Stimulated activated naive CD8-positive, alpha-beta T cell treated with anti-CD3 and anti-CD28 coated beads, Interleukin-15, amount 100 ng/mL, for 72 hours (primary cell): ENCODE measurements around the gene MILR1.
"Not testable (repeated sequence)": the region's sequence is repeated elsewhere in the genome, so short reads cannot be mapped to it uniquely, and the experiment has no call there.

ENCODE experiments used
- ATAC-seq: fragments of 150-1000 bp; cut with Tn5 transposase; 2 replicates; pipeline ENCODE4 v1.10.0; 2021; ENCODE audit warnings: mild to moderate bottlenecking, moderate library complexity
- DNase-seq, 2 donors: peaks; one replicate each; pipeline ENCODE4 v3.0.0; 2021 to 2022
- H3K27ac Mint-ChIP-seq, 2 donors: one replicate each; pipeline ENCODE4 v1.8.0; 2022; ENCODE audit warnings: mild to moderate bottlenecking in 2 of 2, mixed read lengths in 2 of 2, moderate library complexity in 2 of 2
- H3K27me3 Mint-ChIP-seq: one replicate; pipeline ENCODE4 v1.8.0; 2022; ENCODE audit warnings: mixed read lengths
- H3K4me1 Mint-ChIP-seq: one replicate; pipeline ENCODE4 v1.8.0; 2022; ENCODE audit warnings: mild to moderate bottlenecking, mixed read lengths
- H3K4me3 Mint-ChIP-seq, 2 donors: one replicate each; pipeline ENCODE4 v1.8.0; 2022; ENCODE audit warnings: mild to moderate bottlenecking in 2 of 2, mixed read lengths in 2 of 2, moderate library complexity in 1 of 2
- H3K9me3 Mint-ChIP-seq, 2 donors: one replicate each; pipeline ENCODE4 v1.8.0; 2022; ENCODE audit warnings: mixed read lengths in 2 of 2

MILR1 gene

GRCh38 chr17:64447526-64447925 is 1.4 kb upstream of the MILR1 start:
- DNase-seq = peak in 1 of 2 donors; percentile 15
- H3K4me1 Mint-ChIP-seq = peaks cover 10% of the 10 kb centered on the region
- H3K27me3 Mint-ChIP-seq = no peaks in the 10 kb centered on the region
- ATAC-seq = peak; percentile 73
- no peak overlapping the region for H3K4me3 Mint-ChIP-seq
- no peaks in the 10 kb centered on the region for H3K9me3 Mint-ChIP-seq
- no peak overlapping the region for H3K27ac Mint-ChIP-seq

GRCh38 chr17:64449545-64449944 is 630 bp downstream of the MILR1 start:
- DNase-seq (no peak), ATAC-seq (no peak)
- H3K9me3 Mint-ChIP-seq = no peaks in the 10 kb centered on the region
- H3K27me3 Mint-ChIP-seq = no peaks in the 10 kb centered on the region
- H3K27ac Mint-ChIP-seq = no peak overlapping the region
- peaks cover 6% of the 10 kb centered on the region for H3K4me1 Mint-ChIP-seq
- H3K4me3 Mint-ChIP-seq = no peak overlapping the region

- peaks cover 15% of the 10 kb centered on the region for H3K4me1 Mint-ChIP-seq
- peak overlapping the region in 1 of 2 donors; percentile 87 for H3K27ac Mint-ChIP-seq
- ATAC-seq (no peak), DNase-seq (no peak)
- H3K4me3 Mint-ChIP-seq = no peak overlapping the region
- H3K9me3 Mint-ChIP-seq = no peaks in the 10 kb centered on the region
- no peaks in the 10 kb centered on the region for H3K27me3 Mint-ChIP-seq
These were observed 7.3 kb downstream of the MILR1 start for GRCh38 chr17:64455993-64456885.

GRCh38 chr17:64457156-64457555 is 8.2 kb downstream of the MILR1 start:
- H3K9me3 Mint-ChIP-seq = no peaks in the 10 kb centered on the region
- H3K4me1 Mint-ChIP-seq = peaks cover 15% of the 10 kb centered on the region
- no peaks in the 10 kb centered on the region for H3K27me3 Mint-ChIP-seq
- DNase-seq = no peak
- H3K4me3 Mint-ChIP-seq = no peak overlapping the region
- no peak for ATAC-seq
- H3K27ac Mint-ChIP-seq = no peak overlapping the region

GRCh38 chr17:64458756-64459155 is 9.8 kb downstream of the MILR1 start:
- Mint-ChIP-seq H3K27ac (no peak overlapping the region), H3K4me3 (no peak overlapping the region), H3K4me1 (peaks cover 15% of the 10 kb centered on the region), H3K27me3 (no peaks in the 10 kb centered on the region), H3K9me3 (no peaks in the 10 kb centered on the region)
- no peak for DNase-seq
- no peak for ATAC-seq

- H3K9me3 Mint-ChIP-seq = no peaks in the 10 kb centered on the region
- H3K27me3 Mint-ChIP-seq = no peaks in the 10 kb centered on the region
- no peak overlapping the region for H3K4me3 Mint-ChIP-seq
- peak overlapping the region in 1 of 2 donors; percentile 88 for H3K27ac Mint-ChIP-seq
- peaks cover 15% of the 10 kb centered on the region for H3K4me1 Mint-ChIP-seq
- no peak for DNase-seq
- no peak for ATAC-seq
These were observed 10.4 kb downstream of the MILR1 start for GRCh38 chr17:64459284-64459747.

- peaks cover 15% of the 10 kb centered on the region for H3K4me1 Mint-ChIP-seq
- H3K27ac Mint-ChIP-seq, H3K4me3 Mint-ChIP-seq, DNase-seq, H3K27me3 Mint-ChIP-seq, ATAC-seq, H3K9me3 Mint-ChIP-seq: not testable (repeated sequence)
These were observed 10.9 kb downstream of the MILR1 start for GRCh38 chr17:64459818-64460217.

- H3K27me3 Mint-ChIP-seq = no peaks in the 10 kb centered on the region
- H3K4me1 Mint-ChIP-seq = peaks cover 11% of the 10 kb centered on the region
- no peaks in the 10 kb centered on the region for H3K9me3 Mint-ChIP-seq
- DNase-seq (no peak), ATAC-seq (no peak)
- H3K4me3 Mint-ChIP-seq = no peak overlapping the region
- peak overlapping the region in 1 of 2 donors; percentile 5 for H3K27ac Mint-ChIP-seq
These were observed 12.0 kb downstream of the MILR1 start for GRCh38 chr17:64460955-64461354.

GRCh38 chr17:64461788-64462187 is 12.9 kb downstream of the MILR1 start:
- no peaks in the 10 kb centered on the region for H3K27me3 Mint-ChIP-seq
- no peaks in the 10 kb centered on the region for H3K9me3 Mint-ChIP-seq
- H3K27ac Mint-ChIP-seq = no peak overlapping the region
- DNase-seq (no peak), ATAC-seq (no peak)
- peaks cover 5% of the 10 kb centered on the region for H3K4me1 Mint-ChIP-seq
- H3K4me3 Mint-ChIP-seq = no peak overlapping the region

- DNase-seq (no peak), ATAC-seq (no peak)
- Mint-ChIP-seq H3K27me3 (no peaks in the 10 kb centered on the region), H3K9me3 (no peaks in the 10 kb centered on the region), H3K4me1 (no peaks in the 10 kb centered on the region), H3K27ac (no peak overlapping the region), H3K4me3 (no peak overlapping the region)
These were observed 17.3 kb downstream of the MILR1 start for GRCh38 chr17:64466019-64466735.

- H3K4me3 Mint-ChIP-seq, DNase-seq, H3K9me3 Mint-ChIP-seq, ATAC-seq, H3K27me3 Mint-ChIP-seq, H3K4me1 Mint-ChIP-seq: not testable (repeated sequence)
- H3K27ac Mint-ChIP-seq = peak overlapping the region in 1 of 2 donors; percentile 55
These were observed 17.9 kb downstream of the MILR1 start for GRCh38 chr17:64466834-64467233.

- Mint-ChIP-seq H3K4me3 (no peak overlapping the region), H3K9me3 (no peaks in the 10 kb centered on the region), H3K27ac (no peak overlapping the region), H3K4me1 (no peaks in the 10 kb centered on the region), H3K27me3 (no peaks in the 10 kb centered on the region)
- ATAC-seq (no peak), DNase-seq (no peak)
These were observed 21.7 kb downstream of the MILR1 start for GRCh38 chr17:64470625-64471024.

- DNase-seq (no peak), ATAC-seq (no peak)
- Mint-ChIP-seq H3K9me3 (no peaks in the 10 kb centered on the region), H3K4me3 (no peak overlapping the region), H3K27ac (no peak overlapping the region), H3K27me3 (no peaks in the 10 kb centered on the region), H3K4me1 (no peaks in the 10 kb centered on the region)
These were observed 22.5 kb downstream of the MILR1 start for GRCh38 chr17:64471440-64471839.

GRCh38 chr17:64472564-64472963 is 23.6 kb downstream of the MILR1 start:
- Mint-ChIP-seq H3K4me1 (no peaks in the 10 kb centered on the region), H3K27me3 (no peaks in the 10 kb centered on the region), H3K4me3 (no peak overlapping the region), H3K9me3 (no peaks in the 10 kb centered on the region), H3K27ac (no peak overlapping the region)
- ATAC-seq (no peak), DNase-seq (no peak)

- ATAC-seq = no peak
- Mint-ChIP-seq H3K27me3 (no peaks in the 10 kb centered on the region), H3K4me3 (no peak overlapping the region), H3K9me3 (no peaks in the 10 kb centered on the region), H3K27ac (no peak overlapping the region), H3K4me1 (no peaks in the 10 kb centered on the region)
- DNase-seq = no peak
These were observed 28.9 kb downstream of the MILR1 start for GRCh38 chr17:64477849-64478248.

- ATAC-seq = no peak
- Mint-ChIP-seq H3K9me3 (no peaks in the 10 kb centered on the region), H3K27me3 (no peaks in the 10 kb centered on the region), H3K4me3 (no peak overlapping the region), H3K27ac (no peak overlapping the region), H3K4me1 (no peaks in the 10 kb centered on the region)
- DNase-seq = no peak
These were observed 32.0 kb downstream of the MILR1 start for GRCh38 chr17:64480951-64481350.
